HG03571 (cell line): ENCODE data around the gene ADGRL3.
"Not testable (repeated sequence)": the region's sequence is repeated elsewhere in the genome, so short reads cannot be mapped to it uniquely, and the experiment has no call there.

Experiments used
- ATAC-seq: cut with Tn5 transposase; IDR thresholded peaks from one replicate; pipeline ENCODE4 v1.9.1; 2021; ENCODE audit not compliant: unreplicated experiment

ADGRL3 gene

DNA sequence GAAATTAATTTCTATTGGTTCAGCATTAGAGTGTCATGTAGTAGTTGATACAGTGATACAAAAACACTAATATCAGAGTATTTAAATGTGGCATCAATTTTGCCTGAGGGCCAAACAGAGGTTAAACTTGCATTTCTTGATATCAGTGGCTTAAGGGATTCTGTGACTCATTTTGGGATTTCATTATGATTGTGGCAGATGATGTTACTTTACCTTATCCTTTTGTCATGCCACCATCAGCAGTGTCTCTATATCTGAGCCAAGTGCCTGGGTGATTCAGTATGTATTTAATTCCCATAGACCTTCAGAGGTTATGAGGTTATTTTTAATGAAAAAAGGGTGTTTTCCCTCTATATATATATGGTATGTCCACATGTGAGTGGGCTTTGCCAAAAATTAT, 582.9 kb downstream of the ADGRL3 start:
- ATAC-seq = no peak

DNA sequence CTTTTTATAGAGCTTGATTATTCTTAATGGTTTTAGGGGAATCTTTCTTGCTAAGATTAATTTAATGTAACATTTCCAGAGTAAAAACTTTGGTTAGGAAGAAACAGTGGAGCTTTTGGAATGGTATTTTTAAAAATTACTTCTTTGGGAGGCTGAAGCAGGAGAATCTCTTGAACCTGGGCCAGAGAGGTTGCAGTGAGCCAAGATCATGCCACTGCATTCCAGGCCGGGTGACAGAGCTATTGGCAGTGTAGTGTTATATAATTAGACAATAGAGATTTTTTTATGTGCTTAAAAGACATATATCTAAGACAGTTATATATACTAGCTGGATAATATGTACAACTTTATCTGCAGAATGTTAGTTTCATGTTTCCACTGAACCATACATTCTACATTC, 585.6 kb downstream of the ADGRL3 start:
- no peak for ATAC-seq

DNA sequence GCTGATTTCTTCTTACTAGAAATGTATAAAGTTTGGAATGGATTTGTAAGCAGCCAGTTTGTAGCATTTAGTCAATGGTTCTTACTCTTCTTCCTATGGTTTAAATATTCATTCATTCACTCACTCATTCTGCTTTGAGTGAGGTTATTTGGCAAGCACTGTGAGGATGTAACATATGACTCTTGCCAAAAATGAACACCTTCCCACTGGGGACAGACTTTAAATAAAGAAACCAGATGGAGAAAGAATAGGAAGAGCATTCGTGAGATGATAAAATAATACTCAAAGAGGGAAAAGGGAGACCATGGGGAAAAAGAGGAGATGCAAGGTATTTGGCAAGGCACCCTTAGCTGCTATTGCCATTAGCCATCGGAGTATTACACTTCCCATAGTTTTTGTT, 586.1 kb downstream of the ADGRL3 start:
- no peak for ATAC-seq

DNA sequence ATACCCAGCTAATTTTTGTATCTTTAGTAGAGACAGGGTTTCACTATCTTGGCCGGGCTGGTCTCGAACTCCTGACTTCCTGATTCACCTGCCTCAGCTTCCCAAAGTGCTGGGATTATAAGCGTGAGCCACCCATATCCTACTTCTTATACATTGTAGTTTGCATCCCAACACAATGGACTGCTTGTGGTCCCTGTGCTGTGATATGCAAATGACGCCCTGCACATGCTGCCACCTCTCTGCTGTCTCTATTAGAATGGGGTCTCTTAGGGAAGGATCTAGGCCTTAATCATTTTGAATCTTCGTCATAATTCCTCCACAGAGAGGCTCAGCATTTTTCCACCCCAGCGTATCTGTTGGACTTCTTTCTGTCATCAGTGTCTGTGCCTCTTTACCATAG, 595.9 kb downstream of the ADGRL3 start:
- ATAC-seq = no peak

DNA sequence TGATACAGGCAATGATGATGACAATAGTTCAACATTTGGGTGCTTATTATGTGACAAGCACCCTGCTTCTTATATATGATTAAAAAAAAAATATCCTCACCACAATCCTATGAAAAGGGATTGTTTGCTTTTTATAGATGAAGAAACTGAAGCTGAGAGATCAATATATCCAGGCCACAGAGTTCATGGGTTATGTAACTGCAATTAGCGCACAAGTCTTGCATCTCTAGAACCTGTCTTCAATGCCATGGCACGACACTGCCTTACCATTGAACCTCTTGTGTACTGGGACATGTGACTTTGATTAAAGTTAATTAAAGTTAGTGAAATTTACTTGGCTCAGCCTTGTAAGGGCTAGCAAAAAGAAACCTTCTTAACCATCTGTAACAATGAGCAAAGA, 599.7 kb downstream of the ADGRL3 start:
- ATAC-seq = no peak

DNA sequence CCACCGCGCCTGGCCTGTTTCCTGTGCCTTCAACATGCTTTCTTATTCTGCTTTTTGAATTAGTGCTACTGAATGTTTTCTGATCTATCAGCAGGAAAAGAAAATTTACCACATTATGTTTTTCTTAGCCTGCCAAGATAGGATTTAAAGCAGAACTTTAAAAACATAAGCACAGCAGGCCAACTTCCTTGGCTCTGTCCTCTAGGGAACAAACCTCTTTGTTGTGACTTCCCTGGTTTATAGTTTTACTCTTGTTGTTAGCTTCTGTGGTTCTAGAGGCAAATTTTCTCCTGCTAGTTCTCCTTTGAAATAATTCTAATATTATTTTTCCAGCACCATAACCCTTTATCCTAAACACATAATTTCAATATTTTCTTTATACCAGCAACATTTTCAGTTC, 605.1 kb downstream of the ADGRL3 start:
- no peak for ATAC-seq

DNA sequence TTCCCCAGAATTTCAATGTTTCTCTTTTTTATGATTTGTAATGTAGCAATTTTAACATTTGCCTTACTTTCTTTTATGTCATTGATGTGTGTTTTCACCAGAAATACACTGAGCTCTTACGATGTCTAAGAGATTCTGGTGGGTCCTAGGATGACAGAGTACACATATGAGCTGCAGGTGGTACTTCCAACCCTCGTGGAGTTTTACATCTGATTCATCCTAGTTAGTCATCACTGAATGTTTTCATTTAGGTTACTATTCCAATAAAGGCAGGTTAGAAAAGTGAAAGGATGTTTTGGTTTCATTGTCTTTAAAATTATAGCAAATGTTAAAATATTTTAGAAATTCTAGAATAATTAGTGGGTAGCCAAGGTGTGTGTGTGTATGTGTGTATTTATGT, 605.9 kb downstream of the ADGRL3 start:
- ATAC-seq = no peak

DNA sequence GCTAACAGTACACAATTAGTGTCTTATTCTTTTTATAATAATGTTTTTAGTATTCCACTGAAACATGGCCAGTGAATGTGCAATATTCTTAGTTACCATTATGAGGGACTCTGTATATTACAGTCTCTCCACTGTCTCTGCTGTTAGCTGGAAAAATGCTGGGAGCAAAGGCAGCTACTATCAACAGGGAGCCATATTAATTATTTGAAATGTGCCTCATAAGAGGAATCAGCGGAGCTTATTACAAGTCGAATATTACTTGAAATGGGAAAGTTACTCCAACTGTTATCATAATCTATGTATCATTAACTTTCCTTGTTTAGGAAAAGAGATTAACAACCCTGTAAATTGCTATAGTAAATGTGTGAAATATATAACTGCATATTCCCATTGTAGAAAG, 612.0 kb downstream of the ADGRL3 start:
- no peak for ATAC-seq

DNA sequence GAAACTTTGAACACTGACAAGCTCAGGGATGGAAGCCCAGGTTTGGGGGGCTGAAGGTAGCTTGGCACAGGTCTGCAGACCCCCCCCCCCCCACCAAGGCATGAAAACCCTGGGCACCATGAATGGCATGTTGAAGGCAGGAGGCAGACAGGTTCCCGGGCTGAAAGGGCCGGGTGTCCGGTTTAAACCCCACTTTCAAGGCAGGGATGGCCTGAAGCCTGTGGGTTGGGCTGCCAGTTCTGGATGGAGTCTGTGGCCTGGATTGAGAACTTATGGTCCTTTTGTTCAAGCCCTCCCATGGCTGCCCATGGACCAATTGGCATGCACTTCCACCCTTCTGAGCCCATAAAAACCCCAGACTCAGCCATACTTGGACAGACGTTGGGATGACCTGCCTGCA, 616.9 kb downstream of the ADGRL3 start:
- no peak for ATAC-seq

DNA sequence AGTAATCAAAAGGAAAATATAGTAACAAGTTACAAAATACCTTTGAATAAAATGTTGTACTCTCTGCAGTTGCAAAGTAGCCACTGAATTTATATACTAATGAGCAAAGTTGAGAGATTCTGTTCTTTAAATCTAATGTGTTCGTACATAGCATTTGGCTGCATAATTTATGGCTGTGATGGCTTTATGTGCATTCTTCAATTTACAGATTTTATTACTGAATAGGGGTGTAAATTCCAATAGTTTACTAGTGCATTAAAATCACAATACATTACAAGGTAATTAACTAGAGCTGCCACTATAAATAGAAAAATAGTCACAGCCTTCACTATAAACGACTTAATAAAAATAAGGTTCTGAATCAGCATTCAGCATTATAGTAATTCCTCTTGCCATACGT, 620.0 kb downstream of the ADGRL3 start:
- ATAC-seq = no peak

DNA sequence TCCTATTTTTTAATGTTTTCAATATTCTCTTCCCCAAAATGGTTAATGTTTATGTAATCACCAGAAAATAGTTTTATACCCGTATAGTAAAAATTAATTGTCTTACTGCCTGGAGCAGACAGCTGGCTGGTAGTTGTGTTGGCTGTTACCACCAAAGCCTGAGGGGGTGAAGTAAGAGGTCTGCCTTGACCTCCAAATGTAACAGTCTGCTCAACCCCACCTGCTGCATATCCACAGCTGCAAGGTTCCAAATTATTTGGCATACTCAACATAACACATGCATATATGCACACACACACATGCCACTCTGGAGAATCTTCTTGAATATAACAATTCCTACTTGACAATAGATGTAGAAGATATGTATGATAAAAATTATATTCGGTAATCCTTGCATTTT, 624.3 kb downstream of the ADGRL3 start:
- ATAC-seq = no peak

DNA sequence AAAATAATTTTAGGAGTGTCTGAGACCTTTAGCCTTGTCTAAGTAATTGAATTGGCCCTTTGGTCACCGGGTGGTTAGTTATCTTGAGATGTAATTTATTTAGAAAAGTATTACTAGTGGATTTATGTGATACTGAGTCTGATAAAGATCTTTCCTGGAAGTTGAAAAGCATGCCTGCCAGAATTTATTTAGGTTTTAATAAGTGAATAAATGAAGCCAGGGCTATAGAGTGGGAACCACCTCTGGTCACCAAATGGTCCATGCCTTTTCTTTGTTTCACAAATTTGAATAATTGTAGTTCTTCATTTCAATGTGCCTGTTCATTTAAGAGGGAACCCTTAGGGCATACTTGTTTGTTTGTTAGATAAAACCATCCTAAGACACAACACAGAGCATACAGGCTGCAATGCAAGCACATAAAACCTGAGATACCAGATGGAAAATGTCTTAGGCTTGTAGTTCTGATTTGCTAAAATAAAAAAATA, 627.8 kb downstream of the ADGRL3 start:
- no peak for ATAC-seq

DNA sequence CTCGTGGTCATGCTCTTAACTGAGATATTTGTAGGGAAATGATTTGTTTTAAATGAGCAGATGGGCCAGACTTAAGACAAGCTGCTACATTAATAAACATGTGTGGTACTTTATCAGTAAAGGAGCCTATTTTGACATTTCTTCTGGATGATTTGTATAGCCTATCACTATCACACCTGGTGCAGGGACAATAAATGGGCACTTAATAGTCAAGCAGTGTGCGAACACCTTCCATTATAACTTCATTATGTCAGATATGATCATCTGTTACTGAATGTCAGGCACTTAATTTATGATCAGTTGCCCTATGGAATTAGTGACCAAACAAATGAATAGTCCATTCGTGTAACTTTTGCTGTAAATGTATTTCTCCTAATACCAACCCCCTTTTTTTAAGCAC, 628.8 kb downstream of the ADGRL3 start:
- ATAC-seq = no peak

DNA sequence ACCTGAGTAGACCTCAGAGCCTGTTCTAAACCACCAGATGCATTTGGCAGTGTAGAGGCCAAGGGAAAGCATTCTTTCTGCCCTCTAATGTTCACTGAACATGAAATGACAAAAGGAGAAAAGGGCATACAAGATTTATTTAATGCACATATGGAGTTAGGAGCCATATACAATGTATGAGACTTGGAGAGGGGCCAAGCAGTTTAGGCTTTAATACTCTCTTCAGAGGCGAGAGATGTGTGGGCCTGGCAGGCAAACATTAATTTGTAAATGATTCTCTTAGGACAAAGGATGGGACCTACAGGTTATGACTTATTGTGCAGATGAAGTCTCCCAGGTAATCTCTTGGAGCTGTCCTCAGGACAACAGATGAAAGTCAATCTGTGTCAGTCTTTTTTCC, 631.9 kb downstream of the ADGRL3 start:
- no peak for ATAC-seq

DNA sequence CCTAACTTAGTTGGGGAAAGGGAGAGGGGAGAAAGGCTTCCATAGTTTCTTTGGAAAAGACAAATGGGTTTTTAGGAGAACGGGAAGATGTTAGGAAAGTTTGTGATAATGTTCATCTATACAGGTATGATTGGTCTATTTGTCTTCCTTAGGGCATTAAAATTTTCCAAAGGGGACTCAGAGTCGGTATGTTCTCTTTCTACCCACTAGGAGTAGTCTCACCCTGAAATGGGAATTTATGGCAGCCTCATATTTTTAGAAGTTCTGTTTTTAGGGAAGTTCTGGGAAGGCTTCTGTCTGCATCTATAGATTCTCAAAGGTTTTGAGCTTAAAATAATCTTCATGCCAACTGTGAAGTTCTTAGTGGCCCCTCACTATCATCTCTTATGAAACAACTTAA, 637.3 kb downstream of the ADGRL3 start:
- no peak for ATAC-seq

DNA sequence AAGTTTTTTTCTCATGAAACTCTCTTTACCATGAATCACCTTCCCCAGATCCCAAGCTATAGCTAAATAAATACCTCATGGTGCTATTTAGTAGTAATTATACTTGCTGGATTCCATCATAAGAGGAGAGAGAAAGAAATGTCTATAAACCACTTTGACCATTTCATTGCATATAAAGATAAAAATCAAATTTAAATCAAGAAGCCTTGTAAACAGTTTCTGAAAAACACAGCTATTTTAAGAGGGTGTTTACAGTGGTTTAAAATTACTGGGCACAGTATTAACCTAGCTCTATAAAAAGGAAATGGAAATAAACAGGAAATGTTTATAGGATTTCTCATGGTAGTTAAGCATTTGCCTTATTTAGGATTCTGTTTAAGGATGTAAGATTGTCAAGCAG, 637.9 kb downstream of the ADGRL3 start:
- ATAC-seq = no peak

DNA sequence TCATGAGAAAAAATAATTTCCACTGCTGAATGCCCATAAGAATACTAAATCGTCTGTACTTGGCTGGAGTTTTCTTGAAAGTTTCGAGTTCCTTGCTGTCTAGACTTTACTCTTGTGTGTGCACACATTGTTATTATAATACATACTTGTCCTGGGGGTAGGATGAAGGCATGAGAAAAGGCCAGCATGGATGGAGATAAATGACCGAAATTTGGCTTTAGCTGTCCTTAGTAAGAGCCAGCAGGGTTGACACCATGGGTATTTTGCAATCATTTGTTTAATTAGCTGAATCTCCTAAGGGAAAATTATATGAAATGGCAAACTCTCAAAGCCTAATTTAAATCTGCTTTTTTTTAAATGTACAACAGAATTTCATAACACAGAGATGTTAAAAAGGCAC, 641.6 kb downstream of the ADGRL3 start:
- ATAC-seq = no peak

DNA sequence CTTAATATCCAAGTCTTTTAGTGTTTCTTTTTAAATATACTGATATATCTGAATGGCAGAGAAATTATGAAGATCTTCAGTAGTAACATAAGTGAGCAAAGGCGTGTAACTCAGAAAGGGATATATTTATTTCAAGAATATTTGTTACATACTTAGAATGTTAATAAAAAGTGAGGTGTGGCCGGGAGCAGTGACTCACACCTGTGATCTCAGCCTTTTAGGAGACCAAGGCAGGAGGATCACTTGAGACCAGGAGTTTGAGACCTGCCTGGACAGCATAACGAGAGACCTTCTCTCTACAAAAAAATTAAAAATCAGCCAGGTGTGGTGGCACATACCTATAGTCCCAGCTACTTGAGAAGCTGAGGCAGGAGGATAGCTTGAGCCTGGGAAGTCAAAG, 651.0 kb downstream of the ADGRL3 start:
- ATAC-seq = no peak

DNA sequence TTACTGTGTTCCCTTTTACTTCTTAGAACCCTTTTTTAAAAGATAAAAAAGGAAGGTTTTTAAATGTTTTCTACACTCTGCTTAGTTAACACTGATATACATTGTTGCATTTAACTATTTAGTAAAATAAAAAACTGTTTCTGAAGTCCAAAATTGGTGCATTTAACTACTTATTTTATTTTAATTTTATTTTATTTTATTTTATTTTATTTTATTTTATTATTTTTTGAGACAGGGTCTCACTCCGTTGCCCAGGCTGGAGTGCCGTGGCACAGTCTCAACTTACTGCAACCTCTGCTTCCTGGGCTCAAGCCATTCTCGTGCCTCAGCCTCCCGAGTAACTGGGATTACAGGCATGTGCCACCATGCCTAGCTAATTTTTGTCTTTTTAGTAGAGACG, 652.0 kb downstream of the ADGRL3 start:
- ATAC-seq = not testable (repeated sequence)

DNA sequence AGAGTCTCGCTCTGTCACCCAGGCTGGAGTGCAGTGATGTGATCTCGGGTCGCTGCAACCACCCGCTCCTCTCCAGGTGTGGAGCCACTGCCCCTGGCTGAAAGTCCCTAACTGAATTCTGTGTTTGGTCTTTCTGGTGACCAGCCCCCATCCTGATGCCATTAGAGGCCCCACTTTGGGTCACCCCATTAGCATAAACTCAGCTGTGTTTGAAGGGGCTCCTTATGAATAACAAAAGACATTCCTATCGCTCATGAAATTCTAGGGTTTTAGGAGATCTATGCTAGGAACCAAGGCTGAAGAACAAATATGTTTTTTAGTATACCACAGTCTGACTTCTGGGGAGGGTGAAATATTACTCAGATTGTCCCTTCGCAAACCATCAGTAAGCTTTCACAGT, 652.9 kb downstream of the ADGRL3 start:
- no peak for ATAC-seq

DNA sequence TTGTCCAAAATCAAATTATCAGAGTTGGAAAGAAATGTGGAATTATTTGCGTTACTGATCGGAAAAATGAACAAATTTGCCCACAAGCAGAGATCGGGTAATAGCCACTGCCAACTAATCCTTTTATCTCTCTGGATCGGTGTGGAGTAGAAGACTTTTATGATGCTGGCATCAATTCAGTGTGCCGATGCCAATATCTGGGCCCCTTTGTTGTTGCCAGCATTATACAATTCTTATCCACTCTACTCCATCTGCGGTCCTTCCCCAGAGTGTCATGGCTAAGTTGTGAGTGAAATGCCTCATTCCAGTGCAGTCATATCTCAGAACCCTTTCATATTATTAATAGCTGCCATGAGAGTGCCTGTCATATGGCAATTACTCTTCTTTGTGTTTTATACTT, 660.2 kb downstream of the ADGRL3 start:
- no peak for ATAC-seq

DNA sequence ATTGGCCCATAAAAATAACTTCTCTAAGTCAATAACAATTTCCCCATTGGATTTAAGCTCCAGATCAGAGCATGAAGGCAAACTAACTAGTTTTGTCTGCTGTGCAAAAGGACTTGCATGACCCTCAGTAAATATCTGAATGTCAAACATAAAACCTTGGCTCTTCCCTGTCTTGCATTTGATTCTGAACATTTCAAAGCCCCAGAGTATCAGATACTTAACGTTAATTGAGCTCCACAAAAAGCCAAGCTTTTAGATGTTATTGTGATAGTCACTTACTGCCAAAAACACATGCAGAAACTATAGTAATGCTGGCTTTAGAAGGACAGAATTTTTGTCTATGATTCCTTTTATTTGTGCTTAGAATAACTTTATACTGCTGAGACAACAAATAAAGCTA, 664.2 kb downstream of the ADGRL3 start:
- ATAC-seq = no peak

DNA sequence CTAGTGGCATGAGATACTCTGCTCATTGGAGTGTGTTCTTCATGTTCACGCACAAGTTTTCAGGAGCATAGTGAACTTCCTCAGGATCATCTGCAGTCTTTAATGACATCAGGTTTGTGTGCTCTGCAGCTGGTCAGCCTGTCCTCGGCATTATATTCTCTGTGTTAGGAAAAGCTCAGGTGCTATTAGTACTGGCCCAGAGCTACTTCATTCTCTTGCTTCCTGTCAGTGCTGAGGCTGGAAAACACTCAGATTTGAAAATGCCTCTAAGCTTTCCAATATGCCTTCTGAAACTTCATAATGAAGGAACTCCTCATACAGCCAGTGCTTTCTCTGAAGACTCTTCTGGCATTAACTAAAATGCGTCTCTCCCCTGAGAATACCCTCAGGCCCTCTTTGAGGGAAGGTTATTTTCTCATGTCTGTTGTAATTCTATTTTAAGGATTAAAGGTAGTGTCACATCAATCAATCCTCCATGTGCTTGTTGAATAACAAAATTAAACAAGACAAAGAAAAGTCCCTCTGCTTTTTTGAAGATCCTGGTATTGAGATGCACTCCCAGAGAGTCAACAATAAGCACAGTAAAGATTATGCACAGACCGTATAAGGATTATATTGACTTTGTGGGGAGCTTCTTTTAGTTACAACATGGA, 666.4 kb downstream of the ADGRL3 start:
- ATAC-seq = no peak

DNA sequence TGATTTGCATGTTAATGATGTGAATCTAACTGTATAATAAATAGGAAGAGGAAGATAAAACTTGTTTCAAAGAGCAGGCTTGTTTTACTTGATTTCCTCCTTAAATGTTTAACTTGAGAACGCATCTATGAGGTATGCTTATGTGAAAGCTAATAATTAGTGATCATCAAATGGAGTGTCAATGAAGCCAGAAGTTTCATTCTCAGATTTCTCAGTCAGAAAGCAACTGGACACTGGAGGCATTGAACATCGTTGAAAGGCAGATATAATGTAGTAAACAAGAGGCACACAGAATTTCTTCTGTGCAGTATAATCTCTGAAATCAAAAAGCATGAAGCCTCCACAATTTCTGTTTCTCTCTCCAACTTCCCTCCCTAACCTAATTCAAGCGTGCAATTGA, 672.9 kb downstream of the ADGRL3 start:
- ATAC-seq = no peak
